ENCODE data around the gene OR5L2.
"Not testable (repeated sequence)": the region's sequence is repeated elsewhere in the genome, so short reads cannot be mapped to it uniquely, and the experiment has no call there.

- TF ChIP-seq JUND (IDR thresholded peaks at IDR 0.05; ENCODE audit: low read length); POLR2A (IDR thresholded peaks at IDR 0.05; ENCODE audit: control extremely low read depth in 1 of 2, low read depth in 2 of 2, low read length in 2 of 2); CHD1 (IDR thresholded peaks at IDR 0.05; ENCODE audit: low read depth, low read length); HDAC2 (IDR thresholded peaks at IDR 0.05; ENCODE audit: borderline replicate concordance in 1 of 2, low read depth in 2 of 2, low read length in 2 of 2); CTCF (IDR thresholded peaks at IDR 0.05; ENCODE audit: control extremely low read depth in 1 of 3, insufficient read depth in 1 of 3, low read depth in 1 of 3, low read length in 3 of 3); JUN (IDR thresholded peaks at IDR 0.05; ENCODE audit: low read depth, low read length); EZH2 (IDR thresholded peaks at IDR 0.05; ENCODE audit: low read depth, low read length, severe bottlenecking); YY1 (IDR thresholded peaks at IDR 0.05; ENCODE audit: low read depth, low read length); RAD21 (IDR thresholded peaks at IDR 0.05 in 1 of 2, conservative IDR thresholded peaks at IDR 0.05 in 1 of 2; ENCODE audit: low read depth in 2 of 2, low read length in 2 of 2); ATF2 (IDR thresholded peaks at IDR 0.05; ENCODE audit: low read length); SP1 (IDR thresholded peaks at IDR 0.05; ENCODE audit: low read depth, low read length); KDM1A (IDR thresholded peaks at IDR 0.05; ENCODE audit: borderline replicate concordance, low read length): not testable (repeated sequence)
Observed at GRCh38 chr11:55872731-55873130, 45.7 kb downstream of the OR5L2 start.

Measured in H1 (cell line).